ENCODE measurements around the gene ASIC2.

- no peak for TF ChIP-seq ZFP30 (CRISPR knock-in tag; IDR thresholded peaks at IDR 0.05)
- TF ChIP-seq TSHZ2 (CRISPR knock-in tag; IDR thresholded peaks at IDR 0.05) = no peak
- TF ChIP-seq CSRNP3 (CRISPR knock-in tag; IDR thresholded peaks at IDR 0.05) = no peak
- TF ChIP-seq PATZ1 (CRISPR knock-in tag; IDR thresholded peaks at IDR 0.05; ENCODE audit: borderline replicate concordance) = no peak
Observed at GRCh38 chr17:33267271-33267790, 25.8 kb downstream of the ASIC2 start.

All from SK-N-SH treated with all-trans-retinoic acid at 6 μM for 48 hours (cell line).